Measurements from ENCODE around the gene GATA5. TPM values are rescaled to one million over a fixed set of nuclear protein-coding genes. Genes with fewer than 3 reads are reported as not detected.

Gene GATA5
- polyA plus RNA-seq, 1 of the 3 experiments (the other 2 are of a cell fraction) = not detected

DNA sequence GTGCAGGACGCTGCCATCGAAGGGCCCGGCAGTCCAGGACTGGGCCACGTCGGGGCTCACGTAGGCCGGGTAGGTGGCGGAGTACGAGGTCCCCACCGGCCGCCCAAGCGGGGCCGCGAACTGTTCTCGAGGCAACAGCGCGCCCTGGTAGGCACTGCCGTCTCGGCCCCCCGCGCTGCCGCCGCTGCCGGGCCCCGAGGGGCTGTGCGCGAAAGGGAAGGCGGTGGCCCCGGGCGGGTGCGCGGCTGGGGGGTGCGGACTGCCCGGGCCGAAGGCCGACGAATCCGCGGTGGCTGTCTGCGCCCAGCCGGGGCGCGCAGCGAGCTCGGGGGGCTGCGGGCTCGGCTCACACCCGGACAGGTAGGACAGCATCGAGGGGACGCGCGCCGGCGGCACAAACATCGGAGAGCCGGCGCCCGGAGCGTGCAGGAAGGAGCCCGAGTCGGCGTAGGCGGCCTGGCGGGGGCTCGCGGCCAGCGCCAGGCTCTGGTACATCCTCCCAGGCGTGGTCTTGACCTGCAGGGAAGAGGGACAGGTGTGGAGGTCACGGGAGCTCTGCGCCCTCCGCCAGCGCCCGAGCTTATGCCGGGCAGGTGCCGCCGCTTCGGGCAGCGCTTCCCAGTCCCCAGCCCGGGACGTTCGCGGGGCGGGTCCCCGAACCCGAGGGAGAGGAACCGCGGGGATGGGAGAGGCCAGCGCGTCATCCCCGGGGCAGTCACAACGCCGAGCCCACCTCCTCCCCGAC is 596 bp downstream of the GATA5 start:
- Histone ChIP-seq H3K9ac (no peak overlapping the region), H3K36me3 (replicated peaks in 1 of 2; ENCODE audit: control insufficient read depth in 1 of 2, insufficient read depth in 2 of 2, low read length in 1 of 2) (no peaks in the 10 kb centered on the region), H3K27me3 (ENCODE audit: insufficient read depth) (peaks cover 59% of the 10 kb centered on the region), H3K79me2 (ENCODE audit: insufficient read depth) (no peaks in the 10 kb centered on the region), H3K27ac (ENCODE audit: low read depth in 2 of 2, low read length in 1 of 2) (no peak overlapping the region), H3F3A (replicated peaks; ENCODE audit: insufficient read depth) (no peaks in the 10 kb centered on the region), H3K4me2 (no peak overlapping the region), H3K9me2 (no peaks in the 10 kb centered on the region), H3K4me3 (ENCODE audit: low read depth in 2 of 2, low read length in 1 of 2) (no peak overlapping the region), H3K4me1 (ENCODE audit: control insufficient read depth in 1 of 2, insufficient read depth in 2 of 2, low read depth in 1 of 2, low read length in 1 of 2) (no peaks in the 10 kb centered on the region; a peak in 1 of 4 replicates), H4K20me1 (ENCODE audit: insufficient read depth) (no peaks in the 10 kb centered on the region), H3K9me3 (no peaks in the 10 kb centered on the region), H2AFZ (ENCODE audit: low read depth) (no peak overlapping the region)
- 19% methylated on average over 28 of the region's 93 CpGs for WGBS (ENCODE audit: low lambda C conversion rate)
- DNase-seq = no peak
- POLR2A ChIA-PET = no interaction called here
- CTCF ChIA-PET = interaction anchor here (0.6 to 1.3 kb wide), 3 partner anchors 19 to 70 kb away, joined by 3 read pairs; no protein-coding TSS in a partner anchor
- no peak for TF ChIP-seq FOXJ3 (CRISPR knock-in tag; IDR thresholded peaks at IDR 0.05)

DNA sequence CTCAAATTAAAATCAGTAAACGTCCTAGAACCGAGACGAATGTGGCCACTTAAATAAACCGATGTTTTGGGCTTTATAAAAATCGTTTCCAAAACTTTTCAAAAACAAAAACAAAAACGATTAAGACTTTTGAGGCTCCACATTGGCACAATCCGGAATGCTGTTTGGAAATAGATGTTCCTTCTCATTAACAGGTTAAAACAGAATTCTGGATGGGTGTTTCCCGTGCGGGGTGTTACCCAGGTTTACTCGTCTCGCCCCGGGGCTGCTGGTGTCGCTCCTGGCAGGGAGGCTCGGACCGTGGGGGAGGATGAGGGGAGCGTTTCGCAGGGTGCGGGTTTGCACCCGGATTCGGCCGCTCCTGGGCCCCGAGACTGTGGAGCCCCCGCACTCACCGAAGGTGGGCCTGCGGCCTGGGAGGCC is 1.2 kb downstream of the GATA5 start:
- Histone ChIP-seq H3K4me2 (no peak overlapping the region), H3F3A (replicated peaks; ENCODE audit: insufficient read depth) (no peaks in the 10 kb centered on the region), H2AFZ (ENCODE audit: low read depth) (no peak overlapping the region), H3K27me3 (ENCODE audit: insufficient read depth) (peaks cover 59% of the 10 kb centered on the region), H3K4me3 (ENCODE audit: low read depth in 2 of 2, low read length in 1 of 2) (no peak overlapping the region), H3K36me3 (replicated peaks in 1 of 2; ENCODE audit: control insufficient read depth in 1 of 2, insufficient read depth in 2 of 2, low read length in 1 of 2) (no peaks in the 10 kb centered on the region), H3K9me2 (no peaks in the 10 kb centered on the region), H3K79me2 (ENCODE audit: insufficient read depth) (no peaks in the 10 kb centered on the region), H3K4me1 (ENCODE audit: control insufficient read depth in 1 of 2, insufficient read depth in 2 of 2, low read depth in 1 of 2, low read length in 1 of 2) (no peaks in the 10 kb centered on the region; a peak in 1 of 4 replicates), H4K20me1 (ENCODE audit: insufficient read depth) (no peaks in the 10 kb centered on the region), H3K9me3 (no peaks in the 10 kb centered on the region), H3K9ac (no peak overlapping the region), H3K27ac (ENCODE audit: low read depth in 2 of 2, low read length in 1 of 2) (no peak overlapping the region)
- ChIA-PET CTCF (interaction anchor here (1.3 kb wide), 1 partner anchor 65 kb away, joined by 3 read pairs; no protein-coding TSS in a partner anchor), POLR2A (no interaction called here)
- DNase-seq = no peak
- TF ChIP-seq SMC3 (IDR thresholded peaks at IDR 0.05; ENCODE audit: low read depth, low read length) = no peak
- TF ChIP-seq NRF1 (IDR thresholded peaks at IDR 0.05; ENCODE audit: low read depth, low read length) = no peak
- no peak for TF ChIP-seq TAF1 (IDR thresholded peaks at IDR 0.05; ENCODE audit: borderline replicate concordance, low read depth, low read length)
- TF ChIP-seq RAD21 (IDR thresholded peaks at IDR 0.05; ENCODE audit: low read length) = no peak
- TF ChIP-seq PBX3 (IDR thresholded peaks at IDR 0.05) = no peak
- no peak for TF ChIP-seq TEAD4 (IDR thresholded peaks at IDR 0.05; ENCODE audit: borderline replicate concordance, insufficient read depth)
- TF ChIP-seq SIN3A (IDR thresholded peaks at IDR 0.05; ENCODE audit: borderline replicate concordance, low read depth, low read length) = no peak
- 40% methylated on average over 12 of the region's 25 CpGs for WGBS (ENCODE audit: low lambda C conversion rate)
